Keratinocyte (primary cell): ENCODE data around the gene PACS2.

ENCODE experiments used
- EZH2 ChIP-seq: IDR thresholded peaks from one replicate; pipeline ENCODE4 v1.6.1; 2012; ENCODE audit warnings: inconsistent platforms, mild to moderate bottlenecking, low read length, moderate library complexity
- TF ChIP-seq, protein P1 (sequence below), 3 experiments: IDR thresholded peaks in 1 of 3; conservative IDR thresholded peaks in 1 of 3; optimal IDR thresholded peaks in 1 of 3; 2 replicates in 2 of 3; 3 replicates in 1 of 3; pipeline versions ENCODE3 to v1.5.1; 2011; ENCODE audit warnings: low read length in 3 of 3, mild to moderate bottlenecking in 3 of 3, moderate library complexity in 2 of 3, control low read depth in 1 of 3, inconsistent platforms in 1 of 3; ENCODE audit not compliant: insufficient read depth in 2 of 3; ENCODE audit errors: extremely low read depth in 1 of 3

DNA sequence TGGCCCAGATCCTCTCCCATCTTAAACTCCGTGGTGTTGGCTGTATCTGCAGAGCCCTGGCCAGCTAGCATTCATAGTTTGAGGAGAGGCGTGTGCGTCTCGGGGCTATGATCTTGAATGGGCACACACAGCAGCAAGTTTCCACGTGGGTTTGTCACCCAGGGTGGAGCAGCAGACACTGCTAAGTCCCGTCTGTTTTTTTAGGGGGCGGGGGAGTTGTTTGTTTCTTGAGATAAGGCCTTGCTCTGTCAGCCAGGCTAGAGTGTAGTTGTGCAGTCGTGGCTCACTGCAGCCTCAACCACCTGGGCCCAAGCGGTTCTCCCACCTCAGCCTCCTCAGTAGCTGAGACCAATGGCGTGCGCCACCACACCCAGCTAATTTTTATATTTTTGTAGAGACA lies 63.7 kb downstream of the PACS2 start:
- TF ChIP-seq, protein P1, sequence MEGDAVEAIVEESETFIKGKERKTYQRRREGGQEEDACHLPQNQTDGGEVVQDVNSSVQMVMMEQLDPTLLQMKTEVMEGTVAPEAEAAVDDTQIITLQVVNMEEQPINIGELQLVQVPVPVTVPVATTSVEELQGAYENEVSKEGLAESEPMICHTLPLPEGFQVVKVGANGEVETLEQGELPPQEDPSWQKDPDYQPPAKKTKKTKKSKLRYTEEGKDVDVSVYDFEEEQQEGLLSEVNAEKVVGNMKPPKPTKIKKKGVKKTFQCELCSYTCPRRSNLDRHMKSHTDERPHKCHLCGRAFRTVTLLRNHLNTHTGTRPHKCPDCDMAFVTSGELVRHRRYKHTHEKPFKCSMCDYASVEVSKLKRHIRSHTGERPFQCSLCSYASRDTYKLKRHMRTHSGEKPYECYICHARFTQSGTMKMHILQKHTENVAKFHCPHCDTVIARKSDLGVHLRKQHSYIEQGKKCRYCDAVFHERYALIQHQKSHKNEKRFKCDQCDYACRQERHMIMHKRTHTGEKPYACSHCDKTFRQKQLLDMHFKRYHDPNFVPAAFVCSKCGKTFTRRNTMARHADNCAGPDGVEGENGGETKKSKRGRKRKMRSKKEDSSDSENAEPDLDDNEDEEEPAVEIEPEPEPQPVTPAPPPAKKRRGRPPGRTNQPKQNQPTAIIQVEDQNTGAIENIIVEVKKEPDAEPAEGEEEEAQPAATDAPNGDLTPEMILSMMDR (optimal IDR thresholded peaks at IDR 0.05 in 1 of 3, IDR thresholded peaks at IDR 0.05 in 1 of 3, conservative IDR thresholded peaks at IDR 0.05 in 1 of 3; ENCODE audit: extremely low read depth in 1 of 3, insufficient read depth in 2 of 3, low read length in 3 of 3): no peak
- no peak for TF ChIP-seq EZH2
